Vagina (tissue), 2 donors: ENCODE results near the gene C1orf232.

Experiments used
- CTCF ChIP-seq, 3 experiments: fragments of 450-650 bp in 2 of 3; fragments of 200-600 bp in 1 of 3; sonication (generic) in 1 of 3; IDR thresholded peaks; one replicate each; pipeline ENCODE4 v1.5.1; 2017 to 2019; ENCODE audit warnings: antibody characterized with exemption in 3 of 3, mild to moderate bottlenecking in 2 of 3, moderate library complexity in 2 of 3
- POLR2A ChIP-seq, 2 donors: fragments of 450-650 bp; IDR thresholded peaks; one replicate each; pipeline ENCODE4 v1.6.1; 2017; ENCODE audit warnings: antibody characterized with exemption in 2 of 2, mild to moderate bottlenecking in 2 of 2, moderate library complexity in 2 of 2
- POLR2AphosphoS5 ChIP-seq, 2 donors: sonication (generic); formaldehyde crosslinking; IDR thresholded peaks; one replicate each; pipeline ENCODE4 v1.9.0; 2017; ENCODE audit warnings: antibody characterized with exemption in 2 of 2, mild to moderate bottlenecking in 2 of 2, low read depth in 1 of 2; ENCODE audit not compliant: insufficient read depth in 1 of 2

GRCh38 chr1:26189331-26189730 lies 20.6 kb upstream of the C1orf232 start:
- no peak for TF ChIP-seq CTCF (IDR thresholded peaks at IDR 0.05)
- no peak for TF ChIP-seq POLR2A (IDR thresholded peaks at IDR 0.05)
- no peak for TF ChIP-seq POLR2AphosphoS5 (IDR thresholded peaks at IDR 0.05; ENCODE audit: insufficient read depth in 1 of 2, low read depth in 1 of 2)
